ENCODE measurements around the gene CALHM1.
"Not testable (repeated sequence)": the region's sequence is repeated elsewhere in the genome, so short reads cannot be mapped to it uniquely, and the experiment has no call there.

The CALHM1 gene

DNA sequence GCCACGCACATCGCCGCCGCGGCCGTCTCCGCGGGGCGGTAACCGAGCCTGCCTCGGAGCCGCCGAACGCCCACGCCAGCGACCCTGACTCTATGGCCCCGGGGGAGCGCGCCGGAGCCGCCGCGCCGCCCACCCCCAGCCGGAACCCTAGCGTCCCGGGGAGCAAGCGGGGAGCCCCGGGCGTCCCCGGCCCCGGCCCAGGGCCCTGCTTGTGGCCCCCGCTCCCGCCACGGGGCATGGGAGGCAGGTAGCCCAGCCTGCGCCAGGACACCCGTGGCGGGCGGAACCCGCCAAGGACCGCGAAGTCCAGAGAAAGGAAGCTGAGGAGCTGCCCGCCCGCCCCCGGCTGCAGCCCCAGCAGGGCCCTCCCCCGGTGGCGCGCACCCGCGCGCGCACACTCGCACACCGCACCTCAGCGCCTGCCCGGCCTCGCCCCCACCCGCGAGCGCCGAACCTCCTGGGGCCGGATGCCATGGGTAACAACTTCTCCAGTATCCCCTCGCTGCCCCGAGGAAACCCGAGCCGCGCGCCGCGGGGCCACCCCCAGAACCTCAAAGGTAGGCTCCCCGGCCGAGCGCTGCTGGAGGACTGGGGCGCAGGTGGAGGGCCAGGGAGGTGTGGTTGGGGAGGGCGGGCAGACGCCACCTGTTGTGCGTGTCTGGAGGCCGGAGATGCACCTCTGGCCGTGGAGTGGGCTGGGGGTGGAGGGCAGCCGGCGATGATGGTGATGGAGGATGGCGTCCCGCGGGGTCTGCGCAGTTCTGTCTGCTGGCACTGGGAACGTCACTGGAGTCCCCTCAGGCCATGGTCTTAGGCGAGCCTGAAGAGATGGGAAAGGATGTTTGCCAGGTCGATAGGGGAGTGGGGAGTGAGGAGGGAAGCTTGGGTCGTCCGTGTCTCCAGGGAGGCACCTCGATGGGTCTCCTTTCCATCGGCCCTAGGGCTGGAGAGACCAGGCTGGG lies 35.5 kb upstream of the CALHM1 start:
- Mint-ChIP-seq H3K27me3 (peaks cover 50 to 72% of the 10 kb centered on the region in 2 donors), H3K27ac (no peak overlapping the region), H3K36me3 (no peaks in the 10 kb centered on the region), H3K9me3 (no peaks in the 10 kb centered on the region), H3K4me3 (peak overlapping the region; percentile 66 to 72), H3K4me1 (peaks cover 29 to 44% of the 10 kb centered on the region in 2 donors)
- peak; percentile 22 to 24 for ATAC-seq (replicated peaks)
- DNase-seq = no peak

GRCh38 chr10:103493362-103493915 lies 34.7 kb upstream of the CALHM1 start, which contains the start of gene NEURL1:
Gene NEURL1 (plus strand): TSS chr10:103493705. CDS start chr10:103494388, 683 bp downstream.
- Mint-ChIP-seq H3K4me3 (peak within 1 kb of the TSS; percentile 83 to 88), H3K9me3 (no peaks in the 10 kb centered on the region), H3K4me1 (peaks cover 29 to 44% of the 10 kb centered on the region in 2 donors), H3K27me3 (peaks cover 46 to 64% of the 10 kb centered on the region in 2 donors), H3K36me3 (no peaks in the 10 kb centered on the region), H3K27ac (peak within 1 kb of the TSS; percentile 42)
- DNase-seq = no peak
- peak; percentile 5 to 9 for ATAC-seq (replicated peaks)

DNA sequence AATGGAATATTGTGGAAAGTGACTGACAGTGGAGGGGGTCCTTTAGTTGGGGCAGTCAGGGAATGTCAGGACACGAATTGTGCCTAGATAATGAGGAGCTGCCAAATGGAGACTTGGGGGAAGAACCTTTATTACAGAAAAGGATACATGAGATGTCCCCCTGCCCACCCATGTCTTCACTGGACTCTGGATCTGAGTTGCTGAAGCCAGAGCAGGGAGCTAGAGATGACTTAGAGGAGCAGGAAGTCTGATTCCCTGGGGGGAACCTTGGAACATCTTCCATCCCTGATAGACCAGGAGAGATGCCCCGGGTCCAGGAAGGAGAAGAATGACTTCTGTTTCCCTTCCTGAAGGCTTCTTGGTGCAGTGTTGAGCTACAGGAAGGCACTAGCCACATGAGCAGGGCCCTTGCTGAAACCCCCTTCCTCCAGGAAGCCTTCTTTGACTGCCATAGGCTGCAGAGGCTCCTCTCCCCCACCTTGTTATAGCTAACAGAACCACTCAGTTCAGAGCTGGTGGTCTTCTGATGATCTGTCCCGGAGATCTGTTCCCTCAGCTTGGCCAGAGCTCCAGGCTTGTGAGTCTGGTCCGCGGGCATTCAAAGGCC lies 34.1 kb upstream of the CALHM1 start:
- peaks cover 44 to 61% of the 10 kb centered on the region in 2 donors for H3K27me3 Mint-ChIP-seq
- no peak for ATAC-seq (replicated peaks)
- no peak overlapping the region for H3K27ac Mint-ChIP-seq

DNA sequence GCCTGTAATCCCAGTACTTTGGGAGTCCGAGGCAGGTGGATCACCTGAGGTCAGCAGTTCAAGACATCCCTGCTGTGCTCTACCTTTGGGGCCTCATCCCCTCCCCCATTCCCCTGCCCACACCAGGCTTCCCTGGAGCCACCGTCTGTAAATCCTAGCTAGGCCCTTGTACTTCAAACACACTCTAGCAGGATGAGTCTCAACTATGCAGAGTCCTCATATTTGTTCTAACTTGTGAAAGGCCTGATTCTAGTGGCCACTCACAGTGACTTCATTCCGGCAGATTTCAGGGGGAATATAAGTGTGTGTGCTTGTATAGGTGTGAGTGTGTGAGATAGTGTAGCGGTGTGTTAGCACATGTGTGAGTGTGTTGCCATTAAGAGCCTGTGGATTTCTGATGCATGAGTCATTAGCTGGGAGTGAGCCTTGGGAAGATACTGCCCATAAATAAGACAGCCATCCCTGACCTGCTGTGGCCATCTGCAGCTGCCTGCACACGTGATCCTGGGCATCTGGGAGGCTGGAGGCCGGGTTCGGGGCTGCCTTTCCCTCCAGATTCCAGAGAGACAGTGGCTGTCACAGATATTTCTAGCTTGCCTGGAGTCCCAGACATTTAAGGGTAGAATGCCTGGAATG lies 33.1 kb upstream of the CALHM1 start:
- no peak for ATAC-seq (replicated peaks)
- Mint-ChIP-seq H3K4me3 (no peak overlapping the region), H3K36me3 (no peaks in the 10 kb centered on the region), H3K9me3 (no peaks in the 10 kb centered on the region), H3K27ac (peak overlapping the region; percentile 43), H3K4me1 (peaks cover 29 to 44% of the 10 kb centered on the region in 2 donors), H3K27me3 (peaks cover 37 to 52% of the 10 kb centered on the region in 2 donors)
- DNase-seq = no peak

More for the DNA sequence above, 34.1 kb upstream of the CALHM1 start:
- H3K4me1 Mint-ChIP-seq = peaks cover 29 to 44% of the 10 kb centered on the region in 2 donors
- H3K9me3 Mint-ChIP-seq = no peaks in the 10 kb centered on the region
- DNase-seq = no peak
- peak overlapping the region; percentile 83 to 88 for H3K4me3 Mint-ChIP-seq
- H3K36me3 Mint-ChIP-seq = no peaks in the 10 kb centered on the region

- Mint-ChIP-seq H3K27ac (no peak overlapping the region), H3K4me3 (no peak overlapping the region)
These were observed 32.2 kb upstream of the CALHM1 start for GRCh38 chr10:103490986-103491314.

GRCh38 chr10:103487410-103487708 lies 28.7 kb upstream of the CALHM1 start:
- no peak for DNase-seq
- H3K4me1 Mint-ChIP-seq = peaks cover 21 to 38% of the 10 kb centered on the region in 2 donors
- H3K27ac Mint-ChIP-seq = no peak overlapping the region
- ATAC-seq (replicated peaks) = no peak
- peaks cover 14 to 23% of the 10 kb centered on the region in 2 donors for H3K27me3 Mint-ChIP-seq
- no peaks in the 10 kb centered on the region for H3K36me3 Mint-ChIP-seq
- no peaks in the 10 kb centered on the region for H3K9me3 Mint-ChIP-seq
- no peak overlapping the region for H3K4me3 Mint-ChIP-seq

More at GRCh38 chr10:103490986-103491314, 32.2 kb upstream of the CALHM1 start:
- H3K9me3 Mint-ChIP-seq = no peaks in the 10 kb centered on the region
- H3K4me1 Mint-ChIP-seq = peaks cover 29 to 48% of the 10 kb centered on the region in 2 donors
- no peaks in the 10 kb centered on the region for H3K36me3 Mint-ChIP-seq
- DNase-seq (no peak), ATAC-seq (replicated peaks) (peak; percentile 38 to 41)
- peaks cover 37 to 50% of the 10 kb centered on the region in 2 donors for H3K27me3 Mint-ChIP-seq

DNA sequence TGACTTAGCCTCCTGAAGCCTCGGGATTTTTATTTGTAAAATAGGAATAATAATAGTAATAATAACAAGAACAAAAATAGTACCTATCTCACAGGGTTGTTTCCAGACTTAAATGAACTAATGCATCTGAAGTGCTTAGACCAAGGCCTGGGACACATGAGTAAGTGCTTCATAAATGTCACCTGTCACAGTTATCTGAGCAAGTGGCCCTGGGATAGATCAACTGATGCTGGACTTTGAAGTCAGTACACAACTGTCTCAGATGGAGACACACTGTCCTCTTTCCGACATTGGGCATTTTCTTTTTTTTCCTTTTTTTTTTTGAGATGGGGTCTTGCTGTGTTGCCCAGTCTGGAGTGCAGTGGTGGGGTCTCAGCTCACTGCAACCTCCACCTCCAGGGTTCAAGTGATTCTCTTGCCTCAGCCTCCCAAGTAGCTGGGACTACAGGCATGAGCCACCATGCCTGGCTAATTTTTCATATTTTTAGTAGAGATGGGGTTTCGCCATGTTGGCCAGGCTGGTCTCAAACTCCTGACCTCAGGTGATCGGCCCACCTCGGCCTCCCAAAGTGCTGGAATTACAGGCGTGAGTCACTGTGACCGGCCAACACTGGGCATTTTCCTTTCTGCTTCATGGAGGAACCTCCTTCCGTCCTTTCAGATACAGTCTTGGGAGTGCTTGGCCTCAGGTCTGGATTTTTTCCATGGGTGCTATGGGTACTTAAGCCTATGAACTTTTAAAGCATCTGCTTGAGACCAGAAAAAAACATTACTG lies 28.1 kb upstream of the CALHM1 start:
- H3K4me1 Mint-ChIP-seq = peaks cover 23 to 36% of the 10 kb centered on the region in 2 donors
- not testable (repeated sequence) for DNase-seq; H3K27ac Mint-ChIP-seq; H3K36me3 Mint-ChIP-seq; H3K4me3 Mint-ChIP-seq; H3K9me3 Mint-ChIP-seq; ATAC-seq (replicated peaks)
- H3K27me3 Mint-ChIP-seq = peaks cover 8 to 18% of the 10 kb centered on the region in 2 donors

DNA sequence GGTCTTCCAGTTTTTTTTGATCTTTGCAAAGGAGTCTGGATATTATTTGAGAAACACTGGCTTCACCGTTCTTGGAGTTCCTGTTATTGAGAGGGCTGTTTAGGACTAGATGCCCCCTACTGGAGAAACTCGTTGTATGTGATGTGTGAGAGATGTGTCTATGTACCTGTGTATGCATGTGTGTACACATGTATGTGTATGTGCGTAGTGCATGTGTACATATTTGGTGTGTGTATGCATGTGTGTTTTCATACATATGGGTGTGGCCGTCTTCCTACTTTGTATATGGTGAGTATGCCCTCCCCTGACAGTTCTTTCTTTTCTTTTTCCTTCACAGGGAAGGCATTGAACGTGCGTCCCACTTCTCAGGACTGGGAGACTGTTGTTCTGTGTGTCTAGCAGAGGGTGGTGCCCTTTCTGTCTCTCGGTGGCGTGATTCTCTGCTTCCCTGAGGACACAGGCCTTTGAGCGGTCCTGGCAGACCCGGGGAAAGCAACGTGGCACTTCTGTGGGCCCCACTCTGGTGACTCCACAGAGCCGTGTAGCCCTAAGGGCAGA lies 23.4 kb upstream of the CALHM1 start:
- no peaks in the 10 kb centered on the region for H3K9me3 Mint-ChIP-seq
- DNase-seq (no peak), ATAC-seq (replicated peaks) (peak; percentile 84 to 91)
- H3K27ac Mint-ChIP-seq = no peak overlapping the region
- H3K36me3 Mint-ChIP-seq = no peaks in the 10 kb centered on the region
- peaks cover 0 to 13% of the 10 kb centered on the region in 2 donors for H3K27me3 Mint-ChIP-seq
- no peak overlapping the region for H3K4me3 Mint-ChIP-seq
- H3K4me1 Mint-ChIP-seq = peaks cover 8 to 15% of the 10 kb centered on the region in 2 donors

DNA sequence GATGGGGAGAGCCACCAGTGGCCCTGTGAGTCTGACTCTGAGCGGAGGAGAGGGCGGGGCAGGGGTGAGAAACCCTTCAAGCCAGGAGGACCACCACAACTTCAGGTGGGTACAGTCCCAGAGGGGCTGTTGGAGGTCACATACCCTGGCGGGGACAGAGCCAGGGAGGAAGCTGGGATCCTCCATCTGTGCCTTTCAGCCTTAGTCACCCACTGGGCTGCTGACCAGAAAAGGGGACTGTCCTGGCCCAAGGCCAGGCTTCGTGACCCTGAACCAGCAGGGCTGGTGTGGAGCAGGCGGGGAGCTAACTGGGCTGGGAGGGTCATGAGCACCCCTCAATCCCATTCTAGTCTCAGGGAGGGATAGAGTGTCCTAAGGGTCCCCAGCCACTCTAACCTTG lies 21.8 kb upstream of the CALHM1 start:
- Mint-ChIP-seq H3K27ac (no peak overlapping the region), H3K4me1 (peaks cover 4 to 10% of the 10 kb centered on the region in 2 donors), H3K27me3 (peaks cover 0 to 7% of the 10 kb centered on the region in 2 donors), H3K4me3 (no peak overlapping the region), H3K9me3 (no peaks in the 10 kb centered on the region), H3K36me3 (no peaks in the 10 kb centered on the region)
- ATAC-seq (replicated peaks) = no peak
- no peak for DNase-seq

DNA sequence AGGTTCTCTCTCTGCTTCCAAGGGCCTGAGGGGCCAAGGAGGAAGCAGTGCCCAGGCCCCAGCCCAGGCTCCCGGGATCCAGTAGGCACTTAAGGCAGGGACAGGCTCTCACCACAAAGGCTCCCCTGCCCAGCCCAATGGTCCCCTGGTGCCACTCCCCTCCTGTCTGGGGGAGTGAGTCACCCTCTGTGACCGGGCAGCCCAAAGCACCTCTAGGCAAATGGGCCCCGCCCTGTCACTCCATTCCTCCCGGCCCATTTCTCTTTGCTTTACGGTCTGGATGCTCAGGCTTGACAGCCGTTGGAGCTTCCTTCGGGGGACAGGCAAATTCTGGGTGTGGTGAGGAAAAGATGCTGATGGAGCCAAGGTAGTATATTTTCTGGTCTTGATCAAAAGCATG lies 20.4 kb upstream of the CALHM1 start, which contains the start of gene CALHM3:
Gene CALHM3, minus strand, starts transcription at position 106 of the 400 bp plus-strand sequence. CDS start 208 bp downstream, outside the sequence.
- peak within 1 kb of the TSS; percentile 9 for H3K27ac Mint-ChIP-seq
- no peaks in the 10 kb centered on the region for H3K9me3 Mint-ChIP-seq
- no peak for DNase-seq
- no peak for ATAC-seq (replicated peaks)
- peaks cover 0 to 6% of the 10 kb centered on the region in 2 donors for H3K27me3 Mint-ChIP-seq
- H3K36me3 Mint-ChIP-seq = no peaks in the 10 kb centered on the region
- peaks cover 5 to 8% of the 10 kb centered on the region in 2 donors for H3K4me1 Mint-ChIP-seq
- no peak within 1 kb of the TSS for H3K4me3 Mint-ChIP-seq

- H3K4me3 Mint-ChIP-seq = no peak overlapping the region
- peaks cover 7 to 8% of the 10 kb centered on the region in 2 donors for H3K4me1 Mint-ChIP-seq
- peaks cover 0 to 6% of the 10 kb centered on the region in 2 donors for H3K27me3 Mint-ChIP-seq
- no peaks in the 10 kb centered on the region for H3K9me3 Mint-ChIP-seq
- ATAC-seq (replicated peaks) = no peak
- no peaks in the 10 kb centered on the region for H3K36me3 Mint-ChIP-seq
- no peak for DNase-seq
- no peak overlapping the region for H3K27ac Mint-ChIP-seq
These were observed 20.0 kb upstream of the CALHM1 start for GRCh38 chr10:103478671-103479070.

- Mint-ChIP-seq H3K4me3 (no peak overlapping the region), H3K36me3 (no peaks in the 10 kb centered on the region), H3K4me1 (peaks cover 8 to 16% of the 10 kb centered on the region in 2 donors), H3K27me3 (peaks cover 0 to 6% of the 10 kb centered on the region in 2 donors), H3K9me3 (no peaks in the 10 kb centered on the region), H3K27ac (no peak overlapping the region)
- DNase-seq = no peak
- ATAC-seq (replicated peaks) = no peak
These were observed 17.5 kb upstream of the CALHM1 start for GRCh38 chr10:103476046-103476768.

DNA sequence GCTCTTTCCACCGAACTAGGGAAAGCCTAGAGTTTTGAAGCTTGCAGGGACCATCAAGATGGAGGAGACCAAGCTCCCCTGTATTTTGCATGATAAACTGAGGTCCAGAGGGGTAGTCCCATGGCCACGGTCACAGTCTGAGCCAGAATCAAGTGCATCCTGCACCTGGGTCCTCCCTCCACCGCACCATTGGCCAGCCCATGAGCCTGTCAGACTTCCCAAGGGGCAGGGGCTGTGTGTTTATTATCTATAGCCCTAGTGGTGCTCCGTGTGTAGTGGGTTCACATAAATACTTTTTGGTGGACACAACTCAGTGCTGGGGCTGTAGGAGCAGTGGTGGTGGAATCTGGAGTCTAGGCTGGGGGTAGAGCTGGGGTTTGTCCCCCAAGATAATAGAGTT lies 16.7 kb upstream of the CALHM1 start:
- peaks cover 0 to 3% of the 10 kb centered on the region in 2 donors for H3K9me3 Mint-ChIP-seq
- no peak overlapping the region for H3K4me3 Mint-ChIP-seq

More for the DNA sequence above, 16.7 kb upstream of the CALHM1 start:
- Mint-ChIP-seq H3K4me1 (peaks cover 15 to 24% of the 10 kb centered on the region in 2 donors), H3K27me3 (peaks cover 0 to 6% of the 10 kb centered on the region in 2 donors), H3K36me3 (peaks cover 0 to 4% of the 10 kb centered on the region in 2 donors), H3K27ac (no peak overlapping the region)
- DNase-seq (no peak), ATAC-seq (replicated peaks) (no peak)

Measured in stimulated activated naive B cell treated with anti-CD40 and anti-IgM and Interleukin-4, amounts not matched to agents 10 μg/mL and 1 μg/mL and 100 μg/mL, for 72 hours (primary cell).